H9 (cell line): ENCODE results near the gene KRT15. TPM values are rescaled to one million over a fixed set of nuclear protein-coding genes. Genes with fewer than 3 reads are reported as not detected.

Experiments
- DNase-seq: peaks from one replicate; pipeline ENCODE4 v3.0.0-alpha.2; 2017
- H2AFZ ChIP-seq: one replicate; pipeline ENCODE4 v1.6.1; 2013; ENCODE audit warnings: mild to moderate bottlenecking, low read length, control low read depth, moderate library complexity
- H2AK5ac ChIP-seq: 2 replicates; pipeline ENCODE4 v1.6.1; 2013; ENCODE audit warnings: low read length, control low read depth, mixed read lengths; ENCODE audit not compliant: insufficient read length
- H2BK120ac ChIP-seq: one replicate; pipeline ENCODE4 v1.6.1; 2013; ENCODE audit warnings: low read depth, mild to moderate bottlenecking, low read length, control low read depth, inconsistent platforms; ENCODE audit not compliant: poor library complexity, severe bottlenecking
- H2BK12ac ChIP-seq: 2 replicates; pipeline ENCODE4 v1.6.1; 2013; ENCODE audit warnings: low read length, control low read depth, mixed read lengths, low read depth; ENCODE audit not compliant: insufficient read length
- H2BK15ac ChIP-seq: 2 replicates; pipeline ENCODE4 v1.6.1; 2013; ENCODE audit warnings: low read depth, low read length, control low read depth
- H2BK20ac ChIP-seq: one replicate; pipeline ENCODE4 v1.6.1; 2013; ENCODE audit warnings: low read depth, mild to moderate bottlenecking, low read length, control low read depth, inconsistent platforms; ENCODE audit not compliant: poor library complexity, severe bottlenecking
- H2BK5ac ChIP-seq: 2 replicates; pipeline ENCODE4 v1.6.1; 2013; ENCODE audit warnings: low read length, control low read depth, mixed read lengths; ENCODE audit not compliant: insufficient read length
- H3K14ac ChIP-seq: 2 replicates; pipeline ENCODE4 v1.6.1; 2013; ENCODE audit warnings: low read length, control low read depth; ENCODE audit not compliant: insufficient read depth
- H3K18ac ChIP-seq: 2 replicates; pipeline ENCODE4 v1.6.1; 2013; ENCODE audit warnings: low read depth, mild to moderate bottlenecking, mixed read lengths, low read length, control low read depth; ENCODE audit not compliant: insufficient read length
- H3K23ac ChIP-seq: 2 replicates; pipeline ENCODE4 v1.6.1; 2013; ENCODE audit warnings: low read length, control low read depth, mixed read lengths, low read depth; ENCODE audit not compliant: insufficient read length
- H3K23me2 ChIP-seq: 2 replicates; pipeline ENCODE4 v1.6.1; 2013; ENCODE audit warnings: low read depth, mild to moderate bottlenecking, mixed read lengths, low read length, control low read depth; ENCODE audit not compliant: insufficient read length, poor library complexity, severe bottlenecking
- H3K27ac ChIP-seq: 2 replicates; pipeline ENCODE4 v1.5.1; 2013; ENCODE audit warnings: low read length, control low read depth, mixed read lengths, low read depth; ENCODE audit not compliant: insufficient read length
- H3K27me3 ChIP-seq: 2 replicates; pipeline ENCODE4 v1.6.1; 2013; ENCODE audit warnings: low read length, control low read depth, inconsistent platforms; ENCODE audit not compliant: insufficient read depth
- H3K4ac ChIP-seq: 2 replicates; pipeline ENCODE4 v1.6.1; 2013; ENCODE audit warnings: low read depth, mild to moderate bottlenecking, control low read depth, inconsistent platforms, low read length, moderate library complexity
- H3K4me1 ChIP-seq: 2 replicates; pipeline ENCODE4 v1.6.1; 2013; ENCODE audit warnings: low read length, control low read depth, inconsistent platforms; ENCODE audit not compliant: insufficient read depth
- H3K4me2 ChIP-seq: 2 replicates; pipeline ENCODE4 v1.6.1; 2013; ENCODE audit warnings: low read length, control low read depth, mixed read lengths; ENCODE audit not compliant: insufficient read length, insufficient read depth
- H3K56ac ChIP-seq: 2 replicates; pipeline ENCODE4 v1.6.1; 2013; ENCODE audit warnings: low read depth, mild to moderate bottlenecking, mixed read lengths, low read length, control low read depth; ENCODE audit not compliant: insufficient read length
- H3K79me1 ChIP-seq: 2 replicates; pipeline ENCODE4 v1.6.1; 2013; ENCODE audit warnings: low read depth, mild to moderate bottlenecking, moderate library complexity, low read length, control low read depth, inconsistent platforms; ENCODE audit not compliant: insufficient read depth, poor library complexity, severe bottlenecking
- H3K79me2 ChIP-seq: 2 replicates; pipeline ENCODE4 v1.6.1; 2013; ENCODE audit warnings: low read length, control low read depth, inconsistent platforms; ENCODE audit not compliant: insufficient read depth
- H3K9ac ChIP-seq: 2 replicates; pipeline ENCODE4 v1.6.1; 2013; ENCODE audit warnings: low read length, control low read depth, mixed read lengths; ENCODE audit not compliant: insufficient read length; ENCODE audit errors: extremely low read depth
- H3K9me3 ChIP-seq: one replicate; pipeline ENCODE4 v1.6.1; 2013; ENCODE audit warnings: low read depth, low read length, inconsistent platforms; ENCODE audit not compliant: control insufficient read depth
- H3T11ph ChIP-seq: one replicate; pipeline ENCODE4 v1.6.1; 2013; ENCODE audit warnings: mild to moderate bottlenecking, low read length, control low read depth, inconsistent platforms
- H4K20me1 ChIP-seq: one replicate; pipeline ENCODE4 v1.6.1; 2013; ENCODE audit not compliant: control insufficient read depth, insufficient read length, insufficient read depth
- H4K5ac ChIP-seq: 2 replicates; pipeline ENCODE4 v1.6.1; 2013; ENCODE audit warnings: low read depth, mild to moderate bottlenecking, mixed read lengths, low read length, control low read depth; ENCODE audit not compliant: insufficient read length
- H4K8ac ChIP-seq: replicated peaks from 2 replicates; pipeline ENCODE4 v1.6.1; 2013; ENCODE audit warnings: low read length, control low read depth, mixed read lengths, low read depth; ENCODE audit not compliant: insufficient read length
- H4K91ac ChIP-seq: 2 replicates; pipeline ENCODE4 v1.6.1; 2013; ENCODE audit warnings: low read depth, mild to moderate bottlenecking, moderate library complexity, mixed read lengths, low read length, control low read depth; ENCODE audit not compliant: insufficient read length
- H3K27ac Mint-ChIP-seq, 3 experiments: 2 replicates in 2 of 3; 3 replicates in 1 of 3; pipeline ENCODE4 v1.8.0; 2020 to 2021; ENCODE audit warnings: mixed read lengths in 3 of 3, mild to moderate bottlenecking in 1 of 3, moderate library complexity in 1 of 3
- H3K27me3 Mint-ChIP-seq: 2 replicates; pipeline ENCODE4 v1.8.0; 2021; ENCODE audit warnings: low read depth, mild to moderate bottlenecking, moderate library complexity, mixed read lengths
- H3K36me3 Mint-ChIP-seq, 3 experiments: 2 replicates in 2 of 3; 3 replicates in 1 of 3; pipeline ENCODE4 v1.8.0; 2020 to 2021; ENCODE audit warnings: low read depth in 3 of 3, mixed read lengths in 3 of 3; ENCODE audit not compliant: insufficient read depth in 1 of 3
- H3K4me1 Mint-ChIP-seq, 2 experiments: 2 replicates each; pipeline ENCODE4 v1.8.0; 2020; ENCODE audit warnings: mixed read lengths in 2 of 2
- H3K4me3 Mint-ChIP-seq, 2 experiments: 2 replicates in 1 of 2; 3 replicates in 1 of 2; pipeline ENCODE4 v1.8.0; 2020 to 2021; ENCODE audit warnings: mild to moderate bottlenecking in 2 of 2, mixed read lengths in 2 of 2, moderate library complexity in 1 of 2
- H3K9me3 Mint-ChIP-seq, 2 experiments: 2 replicates in 1 of 2; 3 replicates in 1 of 2; pipeline ENCODE4 v1.8.0; 2020; ENCODE audit warnings: mild to moderate bottlenecking in 2 of 2, mixed read lengths in 2 of 2, moderate library complexity in 1 of 2
- WGBS: extraction: QIAGEN DNeasy Blood & Tissue Kit; methylation state at CpG from one replicate; pipeline ENCODE4 v1.1.7; 2013; ENCODE audit warnings: missing lambda C conversion rate, low lambda C conversion rate, mixed read lengths; ENCODE audit not compliant: insufficient read length; ENCODE audit errors: extremely low coverage; 5-methylcytosine and 5-hydroxymethylcytosine counted together
- total RNA-seq: library from RNA; stranded (reverse); gene quantifications from 2 replicates; pipeline ENCODE4 v1.2.1, GENCODE V29; 2021
- TF ChIP-seq, protein P1 (sequence below): fragments of 200-600 bp; sonication (generic); conservative IDR thresholded peaks from 3 replicates; pipeline ENCODE4 v1.8.0; 2021; ENCODE audit warnings: antibody characterized with exemption, mild to moderate bottlenecking

KRT15 gene
- total RNA-seq, 1 experiment from 2014 or later, result 0.87 TPM

DNA sequence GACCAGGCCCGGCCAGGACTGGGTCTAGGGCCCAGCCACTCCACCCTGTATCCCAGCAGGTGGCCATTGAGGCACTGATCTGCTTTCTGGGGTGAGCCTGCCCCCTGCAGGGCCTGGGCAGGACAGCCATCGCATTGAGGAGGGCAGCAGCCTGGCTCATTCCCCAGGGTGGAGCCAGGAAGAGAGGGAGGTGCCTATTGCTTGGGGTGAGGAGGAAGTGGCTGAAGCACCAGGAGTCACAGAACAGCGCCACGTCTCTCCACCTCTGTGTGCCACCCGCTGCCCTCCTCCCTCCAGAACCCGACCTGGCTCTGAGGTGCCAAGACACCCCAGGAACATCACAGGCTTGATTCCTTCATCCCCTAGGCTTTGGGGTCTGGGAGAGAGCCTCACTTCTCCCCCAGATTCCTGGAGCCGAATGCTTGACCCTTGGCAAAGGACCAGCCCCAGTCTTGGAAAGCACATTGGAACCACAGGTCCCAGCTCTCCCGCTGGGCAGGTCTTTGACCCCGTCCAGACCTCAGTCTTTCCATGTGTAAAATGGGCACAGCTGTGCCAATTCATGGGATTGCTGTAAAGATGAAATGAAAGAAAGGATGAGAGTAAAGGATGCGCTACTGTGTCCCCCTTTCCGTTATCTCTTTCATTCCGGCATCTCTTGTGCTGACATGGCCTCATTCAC, 21.7 kb downstream of the KRT15 start:
- no peaks in the 10 kb centered on the region for H3K9me3 Mint-ChIP-seq
- H3K4me2 ChIP-seq, result no peak overlapping the region
- H3K4me1 ChIP-seq, result peaks cover 3% of the 10 kb centered on the region; the same call in 1 of the 2 replicates
- no peak overlapping the region for H3K4ac ChIP-seq
- no CpG with 5 or more reads among the region's 12 CpGs for WGBS
- no peak overlapping the region for H3K56ac ChIP-seq
- no peak overlapping the region for H2AK5ac ChIP-seq
- H3K36me3 Mint-ChIP-seq, result no peaks in the 10 kb centered on the region
- no peak overlapping the region for H3K27ac ChIP-seq
- H3K27me3 ChIP-seq, result no peaks in the 10 kb centered on the region
- no peak overlapping the region for H3K9ac ChIP-seq
- no peak overlapping the region for H2BK5ac ChIP-seq
- H3K23ac ChIP-seq, result no peak overlapping the region
- H3K27ac Mint-ChIP-seq, result no peak overlapping the region
- no peaks in the 10 kb centered on the region for H3K9me3 ChIP-seq
- no peak overlapping the region for H3T11ph ChIP-seq
- no peak overlapping the region for H4K8ac ChIP-seq
- no peak overlapping the region for H2AFZ ChIP-seq
- no peak overlapping the region for H2BK12ac ChIP-seq
- peaks cover 11% of the 10 kb centered on the region for H3K27me3 Mint-ChIP-seq
- no peaks in the 10 kb centered on the region for H3K79me1 ChIP-seq
- H3K4me3 Mint-ChIP-seq, result no peak overlapping the region; a peak in 1 of 5 replicates
- H3K79me2 ChIP-seq, result no peaks in the 10 kb centered on the region
- no peak overlapping the region for H3K14ac ChIP-seq
- peak; percentile 96 for DNase-seq
- no peak overlapping the region for H2BK120ac ChIP-seq
- no peak overlapping the region for H4K91ac ChIP-seq
- H2BK15ac ChIP-seq, result no peak overlapping the region
- H3K23me2 ChIP-seq, result no peaks in the 10 kb centered on the region
- H3K18ac ChIP-seq, result no peak overlapping the region
- no peak overlapping the region for H2BK20ac ChIP-seq
- H4K5ac ChIP-seq, result no peak overlapping the region
- H3K4me1 Mint-ChIP-seq, result peaks cover 39 to 43% of the 10 kb centered on the region in 2 experiments
- TF ChIP-seq, protein P1, sequence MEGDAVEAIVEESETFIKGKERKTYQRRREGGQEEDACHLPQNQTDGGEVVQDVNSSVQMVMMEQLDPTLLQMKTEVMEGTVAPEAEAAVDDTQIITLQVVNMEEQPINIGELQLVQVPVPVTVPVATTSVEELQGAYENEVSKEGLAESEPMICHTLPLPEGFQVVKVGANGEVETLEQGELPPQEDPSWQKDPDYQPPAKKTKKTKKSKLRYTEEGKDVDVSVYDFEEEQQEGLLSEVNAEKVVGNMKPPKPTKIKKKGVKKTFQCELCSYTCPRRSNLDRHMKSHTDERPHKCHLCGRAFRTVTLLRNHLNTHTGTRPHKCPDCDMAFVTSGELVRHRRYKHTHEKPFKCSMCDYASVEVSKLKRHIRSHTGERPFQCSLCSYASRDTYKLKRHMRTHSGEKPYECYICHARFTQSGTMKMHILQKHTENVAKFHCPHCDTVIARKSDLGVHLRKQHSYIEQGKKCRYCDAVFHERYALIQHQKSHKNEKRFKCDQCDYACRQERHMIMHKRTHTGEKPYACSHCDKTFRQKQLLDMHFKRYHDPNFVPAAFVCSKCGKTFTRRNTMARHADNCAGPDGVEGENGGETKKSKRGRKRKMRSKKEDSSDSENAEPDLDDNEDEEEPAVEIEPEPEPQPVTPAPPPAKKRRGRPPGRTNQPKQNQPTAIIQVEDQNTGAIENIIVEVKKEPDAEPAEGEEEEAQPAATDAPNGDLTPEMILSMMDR, result peak; percentile 84
- H4K20me1 ChIP-seq, result no peaks in the 10 kb centered on the region
